ENCODE data around the gene DDX55. TPM values are rescaled to one million over a fixed set of nuclear protein-coding genes. Genes with fewer than 3 reads are reported as not detected.

DDX55 gene
- total RNA-seq, 1 donor from 2014 or later: 42.8 TPM

GRCh38 chr12:123617144-123617543 lies 15.2 kb downstream of the DDX55 start:
- H3K27me3 Mint-ChIP-seq (ENCODE audit: low read depth): no peaks in the 10 kb centered on the region
- no peaks in the 10 kb centered on the region for H3K9me3 Mint-ChIP-seq
- no peak for TF ChIP-seq CTCF (conservative IDR thresholded peaks at IDR 0.05)
- no peak overlapping the region for H3K4me3 Mint-ChIP-seq
- H3K36me3 Mint-ChIP-seq (ENCODE audit: low read depth): peaks cover 28% of the 10 kb centered on the region
- no peaks in the 10 kb centered on the region for H3K4me1 Mint-ChIP-seq
- DNase-seq (ENCODE audit: low read depth, low spot score): no peak
- H3K27ac Mint-ChIP-seq (ENCODE audit: unreplicated experiment): no peak overlapping the region

GRCh38 chr12:123617580-123617979 lies 15.7 kb downstream of the DDX55 start:
- DNase-seq (ENCODE audit: low read depth, low spot score): no peak
- no peak for TF ChIP-seq CTCF (conservative IDR thresholded peaks at IDR 0.05)
- H3K9me3 Mint-ChIP-seq: no peaks in the 10 kb centered on the region
- H3K4me3 Mint-ChIP-seq: no peak overlapping the region
- peaks cover 24% of the 10 kb centered on the region for H3K36me3 Mint-ChIP-seq (ENCODE audit: low read depth)
- no peaks in the 10 kb centered on the region for H3K4me1 Mint-ChIP-seq
- H3K27ac Mint-ChIP-seq (ENCODE audit: unreplicated experiment): no peak overlapping the region
- no peaks in the 10 kb centered on the region for H3K27me3 Mint-ChIP-seq (ENCODE audit: low read depth)

- DNase-seq (ENCODE audit: low read depth, low spot score): no peak
- peaks cover 16% of the 10 kb centered on the region for H3K36me3 Mint-ChIP-seq (ENCODE audit: low read depth)
- no peaks in the 10 kb centered on the region for H3K9me3 Mint-ChIP-seq
- TF ChIP-seq CTCF (conservative IDR thresholded peaks at IDR 0.05): no peak
- no peaks in the 10 kb centered on the region for H3K4me1 Mint-ChIP-seq
- H3K4me3 Mint-ChIP-seq: no peak overlapping the region
- no peaks in the 10 kb centered on the region for H3K27me3 Mint-ChIP-seq (ENCODE audit: low read depth)
- no peak overlapping the region for H3K27ac Mint-ChIP-seq (ENCODE audit: unreplicated experiment)
These were observed 19.2 kb downstream of the DDX55 start for GRCh38 chr12:123621101-123621500.

GRCh38 chr12:123621619-123622530 lies 20.0 kb downstream of the DDX55 start:
- Mint-ChIP-seq H3K4me1 (no peaks in the 10 kb centered on the region), H3K27ac (ENCODE audit: unreplicated experiment) (no peak overlapping the region), H3K36me3 (ENCODE audit: low read depth) (peaks cover 21% of the 10 kb centered on the region), H3K27me3 (ENCODE audit: low read depth) (no peaks in the 10 kb centered on the region), H3K9me3 (no peaks in the 10 kb centered on the region), H3K4me3 (no peak overlapping the region)
- DNase-seq (ENCODE audit: low read depth, low spot score): no peak
- TF ChIP-seq CTCF (conservative IDR thresholded peaks at IDR 0.05): no peak

- H3K4me1 Mint-ChIP-seq: peaks cover 22% of the 10 kb centered on the region
- H3K4me3 Mint-ChIP-seq: peak within 1 kb of the TSS; percentile 99
- H3K27me3 Mint-ChIP-seq (ENCODE audit: low read depth): no peaks in the 10 kb centered on the region
- no peaks in the 10 kb centered on the region for H3K9me3 Mint-ChIP-seq
- H3K27ac Mint-ChIP-seq (ENCODE audit: unreplicated experiment): peak within 1 kb of the TSS; percentile 94
- TF ChIP-seq CTCF (conservative IDR thresholded peaks at IDR 0.05): no peak
- peak; percentile 86 for DNase-seq (ENCODE audit: low read depth, low spot score)
- peaks cover 6% of the 10 kb centered on the region for H3K36me3 Mint-ChIP-seq (ENCODE audit: low read depth)
These were observed 31.7 kb downstream of the DDX55 start, which contains the start of the genes EIF2B1 and GTF2H3 for GRCh38 chr12:123633379-123634141. TSS of gene EIF2B1 (minus strand) at chr12:123633686. CDS start at chr12:123633557, 129 bp downstream. TSS of gene GTF2H3 (plus strand) at chr12:123633829. CDS start at chr12:123633860, 31 bp downstream.

Measured in neural crest cell (in vitro differentiated cells).